HCT116 (cell line): ENCODE data around the gene SLC6A17.

ENCODE experiments used
- CTCF ChIP-seq, 3 experiments: fragments of 200-600 bp in 1 of 3; sonication (generic) in 1 of 3; IDR thresholded peaks in 2 of 3; conservative IDR thresholded peaks in 1 of 3; 2 replicates each; pipeline ENCODE4 v1.5.1; 2012 to 2017; ENCODE audit warnings: low read depth in 2 of 3, low read length in 2 of 3, antibody characterized with exemption in 1 of 3, borderline replicate concordance in 1 of 3, control low read depth in 1 of 3, mild to moderate bottlenecking in 1 of 3, mixed read lengths in 1 of 3, mixed run types in 1 of 3, moderate library complexity in 1 of 3; ENCODE audit not compliant: insufficient read depth in 1 of 3
- RAD21 ChIP-seq: IDR thresholded peaks from 2 replicates; pipeline ENCODE4 v1.6.1; 2012; ENCODE audit warnings: low read depth, mild to moderate bottlenecking

- TF ChIP-seq CTCF (IDR thresholded peaks at IDR 0.05 in 2 of 3, conservative IDR thresholded peaks at IDR 0.05 in 1 of 3; ENCODE audit: borderline replicate concordance in 1 of 3, insufficient read depth in 1 of 3, low read depth in 2 of 3, low read length in 2 of 3) = no peak
- TF ChIP-seq RAD21 = no peak
Measured at GRCh38 chr1:110250008-110250407, 99.7 kb downstream of the SLC6A17 start.
